SK-N-SH (cell line): ENCODE measurements around the gene TRAF5. TPM values are rescaled to one million over a fixed set of nuclear protein-coding genes. Genes with fewer than 3 reads are reported as not detected.
A peak's percentile ranks its signal among the peaks of the same experiment; 100 is the strongest.

ENCODE experiments used
- CTCF ChIA-PET: fragments of 300-600, 350-600 bp; formaldehyde crosslinking; extraction: SDS; loops from one replicate; lab custom pipeline; 2021; lab: Yijun Ruan, JAX
- POLR2A ChIA-PET: fragments of 350-600 bp; sonication (Branson Sonifier 250); formaldehyde crosslinking; extraction: SDS; loops from one replicate; lab custom pipeline; 2020; ENCODE audit warnings: antibody characterized with exemption, inconsistent platforms; lab: Yijun Ruan, JAX
- DNase-seq: peaks from one replicate; pipeline ENCODE4 v3.0.0; 2012
- H2AFZ ChIP-seq: fragments of 200-600 bp; sonication (generic); 2 replicates; pipeline ENCODE4 v1.8.1; 2016; ENCODE audit warnings: antibody characterized with exemption, mild to moderate bottlenecking, low read depth
- H3F3A ChIP-seq: fragments of 200-600 bp; sonication (generic); replicated peaks from 2 replicates; pipeline ENCODE3; 2016; ENCODE audit warnings: antibody characterized with exemption, mild to moderate bottlenecking; ENCODE audit not compliant: insufficient read depth
- H3K27ac ChIP-seq, 2 experiments: fragments of 200-500 bp in 1 of 2; fragments of 200-600 bp in 1 of 2; sonication (Bioruptor generic) in 1 of 2; sonication (generic), shearing (Covaris generic) in 1 of 2; 2 replicates each; pipeline versions ENCODE4 v1.5.1 to v1.6.1; 2014 to 2016; ENCODE audit warnings: low read depth in 2 of 2, inconsistent platforms in 1 of 2, low read length in 1 of 2, mild to moderate bottlenecking in 1 of 2, mixed read lengths in 1 of 2
- H3K27me3 ChIP-seq: fragments of 200-600 bp; sonication (generic), shearing (Covaris generic); 2 replicates; pipeline ENCODE4 v1.6.1; 2016; ENCODE audit warnings: mixed run types; ENCODE audit not compliant: insufficient read depth
- H3K36me3 ChIP-seq, 2 experiments: fragments of 200-500 bp in 1 of 2; fragments of 200-600 bp in 1 of 2; sonication (Bioruptor generic) in 1 of 2; sonication (generic) in 1 of 2; replicated peaks in 1 of 2; 2 replicates each; pipeline versions ENCODE3 to v1.5.1; 2014 to 2016; ENCODE audit warnings: low read length in 1 of 2, mild to moderate bottlenecking in 1 of 2; ENCODE audit not compliant: insufficient read depth in 2 of 2, control insufficient read depth in 1 of 2
- H3K4me1 ChIP-seq, 2 experiments: fragments of 200-500 bp in 1 of 2; fragments of 200-600 bp in 1 of 2; sonication (Bioruptor generic) in 1 of 2; sonication (generic), shearing (Covaris generic) in 1 of 2; 2 replicates each; pipeline versions ENCODE4 v1.5.1 to v1.6.1; 2014 to 2016; ENCODE audit warnings: low read depth in 1 of 2, low read length in 1 of 2, mixed run types in 1 of 2; ENCODE audit not compliant: insufficient read depth in 2 of 2, control insufficient read depth in 1 of 2
- H3K4me2 ChIP-seq: fragments of 200-600 bp; sonication (generic), shearing (Covaris generic); 2 replicates; pipeline ENCODE4 v1.6.1; 2017; ENCODE audit warnings: mixed run types
- H3K4me3 ChIP-seq, 2 experiments: fragments of 200-500 bp in 1 of 2; fragments of 200-600 bp in 1 of 2; sonication (Bioruptor generic) in 1 of 2; sonication (generic), shearing (Covaris generic) in 1 of 2; 2 replicates each; pipeline versions ENCODE4 v1.5.1 to v1.8.1; 2014 to 2016; ENCODE audit warnings: low read depth in 2 of 2, inconsistent platforms in 1 of 2, low read length in 1 of 2, mild to moderate bottlenecking in 1 of 2, mixed read lengths in 1 of 2, moderate library complexity in 1 of 2
- H3K79me2 ChIP-seq: fragments of 200-600 bp; sonication (generic); 2 replicates; pipeline ENCODE4 v1.8.1; 2017; ENCODE audit warnings: mild to moderate bottlenecking; ENCODE audit not compliant: insufficient read depth
- H3K9ac ChIP-seq: fragments of 200-600 bp; sonication (generic); 2 replicates; pipeline ENCODE4 v1.6.1; 2017; ENCODE audit warnings: mixed run types
- H3K9me2 ChIP-seq: fragments of 200-600 bp; sonication (generic); 2 replicates; pipeline ENCODE4 v1.6.1; 2017; ENCODE audit warnings: mixed run types
- H3K9me3 ChIP-seq: fragments of 200-600 bp; sonication (generic); 2 replicates; pipeline ENCODE4 v1.6.1; 2017; ENCODE audit warnings: mixed run types, mild to moderate bottlenecking, moderate library complexity
- H4K20me1 ChIP-seq: fragments of 200-600 bp; sonication (generic); 2 replicates; pipeline ENCODE4 v1.6.1; 2017; ENCODE audit warnings: mild to moderate bottlenecking, mixed run types; ENCODE audit not compliant: insufficient read depth
- EP300 ChIP-seq, 2 experiments: IDR thresholded peaks; 2 replicates each; pipeline versions ENCODE4 v1.4.0 to v1.6.1; 2012; ENCODE audit warnings: borderline replicate concordance in 1 of 2, low read depth in 1 of 2, low read length in 1 of 2
- FOSL2 ChIP-seq: IDR thresholded peaks from 2 replicates; pipeline ENCODE4 v1.4.0; 2012; ENCODE audit warnings: low read depth, mild to moderate bottlenecking, moderate library complexity, borderline replicate concordance
- IRF3 ChIP-seq: fragments of 150-350 bp; IDR thresholded peaks from 2 replicates; pipeline ENCODE4 v1.6.1; 2016; ENCODE audit warnings: mild to moderate bottlenecking, low read depth, low read length
- NFIC ChIP-seq: IDR thresholded peaks from 2 replicates; pipeline ENCODE4 v1.4.0; 2012; ENCODE audit warnings: borderline replicate concordance
- POLR2AphosphoS5 ChIP-seq: IDR thresholded peaks from 2 replicates; pipeline ENCODE4 v1.6.1; 2012; ENCODE audit warnings: low read depth, low read length
- TCF12 ChIP-seq: IDR thresholded peaks from 2 replicates; pipeline ENCODE4 v1.4.0; 2012
- YY1 ChIP-seq: IDR thresholded peaks from 2 replicates; pipeline ENCODE4 v1.4.0; 2012; ENCODE audit warnings: low read depth, mild to moderate bottlenecking
- WGBS: methylation state at CpG from one replicate; pipeline ENCODE4 v1.1.6; 2017; ENCODE audit warnings: low lambda C conversion rate; 5-methylcytosine and 5-hydroxymethylcytosine counted together
- polyA plus RNA-seq, 3 experiments: library from polyadenylated mRNA; depleted of rRNA; stranded (reverse); fragments of >200 nt; gene quantifications; 2 replicates each; pipeline ENCODE4 v1.2.3, GENCODE V29; 2012

The TRAF5 gene
- polyA plus RNA-seq, 1 of the 3 experiments (the other 2 are of a cell fraction), result 7.6 TPM

GRCh38 chr1:211381481-211382181, 55.0 kb downstream of the TRAF5 start:
- Histone ChIP-seq H3K27ac (peak overlapping the region; percentile 90 to 97; a peak in 3 of 4 replicates), H3K4me3 (peak overlapping the region; percentile 80 to 82; a peak in 3 of 4 replicates), H3K4me2 (peak overlapping the region; percentile 81), H3K79me2 (0 out of 2 replicates have a peak, but pooled peaks cover 12% of the 10 kb centered on the region), H3K27me3 (no peaks in the 10 kb centered on the region), H4K20me1 (no peaks in the 10 kb centered on the region), H3K9me2 (no peaks in the 10 kb centered on the region), H3K9me3 (no peaks in the 10 kb centered on the region), H2AFZ (peak overlapping the region; percentile 95), H3K9ac (peak overlapping the region; percentile 89; the same call in 1 of the 2 replicates), H3K36me3 (no peaks in the 10 kb centered on the region), H3K4me1 (peaks cover 0 to 6% of the 10 kb centered on the region in 2 experiments; a peak in 2 of 4 replicates), H3F3A (peaks cover 20% of the 10 kb centered on the region)
- ChIA-PET CTCF (interaction anchor here (1.2 kb wide), 1 partner anchor 133 kb away, joined by 5 read pairs; no protein-coding TSS in a partner anchor), POLR2A (no interaction called here)
- WGBS, result 86% methylated on average over 5 of the region's 5 CpGs
- no peak for DNase-seq
- TF ChIP-seq POLR2AphosphoS5, result no peak
- no peak for TF ChIP-seq TCF12
- no peak for TF ChIP-seq NFIC
- no peak for TF ChIP-seq YY1
- 0 out of 2 replicates have a peak, but pooled peaks have one; percentile 17 for TF ChIP-seq IRF3

GRCh38 chr1:211382182-211382713, 55.6 kb downstream of the TRAF5 start:
- TF ChIP-seq FOSL2 (no peak), EP300 (IDR thresholded peaks at IDR 0.05; ENCODE audit: borderline replicate concordance in 1 of 2, low read depth in 1 of 2, low read length in 1 of 2) (0 out of 4 replicates have a peak, but pooled peaks of 1 of the 2 experiments have one; percentile 3)
- ChIA-PET POLR2A (interaction anchor here (0.8 kb wide), 1 partner anchor 56 kb away, joined by 3 read pairs; the partner anchor contains the start of gene TRAF5), CTCF (interaction anchor here (0.6 to 1.5 kb wide), 4 partner anchors 87 to 273 kb away, joined by 3 to 4 read pairs (median 3); no protein-coding TSS in a partner anchor)
- Histone ChIP-seq H3K27ac (peak overlapping the region; percentile 90 to 97), H3K4me2 (peak overlapping the region; percentile 81), H4K20me1 (no peaks in the 10 kb centered on the region), H3F3A (peaks cover 20% of the 10 kb centered on the region), H3K79me2 (0 out of 2 replicates have a peak, but pooled peaks cover 12% of the 10 kb centered on the region), H3K9ac (peak overlapping the region; percentile 89), H2AFZ (peak overlapping the region; percentile 95), H3K4me3 (peak overlapping the region; percentile 80 to 82), H3K4me1 (peaks cover 0 to 6% of the 10 kb centered on the region in 2 experiments; a peak in 2 of 4 replicates), H3K9me3 (no peaks in the 10 kb centered on the region), H3K27me3 (no peaks in the 10 kb centered on the region), H3K9me2 (no peaks in the 10 kb centered on the region), H3K36me3 (no peaks in the 10 kb centered on the region)
- no peak for DNase-seq
- WGBS, result 6% methylated on average over 14 of the region's 17 CpGs
